NCI-H2227 (cell line): Measurements from ENCODE around the gene CDKN3.

Experiments
- DNase-seq: peaks from one replicate; lab custom pipeline; 2025; ENCODE audit not compliant: unreplicated experiment; lab: John Stamatoyannopoulos, UW

CDKN3 gene, protein sequence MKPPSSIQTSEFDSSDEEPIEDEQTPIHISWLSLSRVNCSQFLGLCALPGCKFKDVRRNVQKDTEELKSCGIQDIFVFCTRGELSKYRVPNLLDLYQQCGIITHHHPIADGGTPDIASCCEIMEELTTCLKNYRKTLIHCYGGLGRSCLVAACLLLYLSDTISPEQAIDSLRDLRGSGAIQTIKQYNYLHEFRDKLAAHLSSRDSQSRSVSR

DNA sequence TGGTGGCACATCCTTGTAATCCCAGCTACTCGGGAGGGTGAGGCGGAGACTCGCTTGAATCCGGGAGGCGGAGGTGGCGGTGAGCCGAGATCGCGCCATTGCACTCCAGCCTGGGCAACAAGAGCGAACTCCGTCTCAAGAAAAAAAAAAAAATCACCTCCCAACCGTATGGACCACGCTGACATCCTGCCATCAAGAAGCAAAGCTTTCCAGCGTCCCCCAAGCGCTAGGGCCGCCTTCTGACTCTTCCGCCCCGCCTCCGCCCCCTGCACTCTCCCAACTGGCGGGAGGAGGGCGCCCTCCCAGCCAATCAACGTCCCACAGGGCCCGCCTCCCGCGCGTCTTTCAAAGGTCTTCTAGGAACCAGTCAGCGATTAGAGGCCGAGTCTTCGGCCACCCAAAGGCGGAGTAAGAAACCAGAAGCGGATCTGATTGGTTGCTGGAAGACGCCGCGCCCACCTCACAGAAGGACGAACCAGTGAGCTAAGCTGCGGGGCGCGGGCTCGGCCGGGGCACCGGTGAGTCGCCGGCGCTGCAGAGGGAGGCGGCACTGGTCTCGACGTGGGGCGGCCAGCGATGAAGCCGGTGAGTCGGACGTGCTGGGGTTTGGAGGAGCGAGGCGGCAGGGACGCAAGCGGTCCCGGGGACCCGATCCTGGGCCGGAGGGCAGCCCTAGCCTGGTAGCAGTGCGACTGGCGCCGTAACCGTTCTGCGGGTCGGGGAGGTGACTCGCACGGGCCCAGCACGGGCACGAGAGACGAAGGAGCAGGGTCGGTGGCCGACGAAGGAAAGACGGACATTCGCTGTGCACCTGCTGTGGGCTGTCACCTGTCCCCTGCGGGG is at the start of gene CDKN3:
TSS of gene CDKN3 (plus strand) at position 515 of the 843 bp plus-strand sequence. CDS start at position 577, 62 bp downstream.
- peak; percentile 99 for DNase-seq

DNA sequence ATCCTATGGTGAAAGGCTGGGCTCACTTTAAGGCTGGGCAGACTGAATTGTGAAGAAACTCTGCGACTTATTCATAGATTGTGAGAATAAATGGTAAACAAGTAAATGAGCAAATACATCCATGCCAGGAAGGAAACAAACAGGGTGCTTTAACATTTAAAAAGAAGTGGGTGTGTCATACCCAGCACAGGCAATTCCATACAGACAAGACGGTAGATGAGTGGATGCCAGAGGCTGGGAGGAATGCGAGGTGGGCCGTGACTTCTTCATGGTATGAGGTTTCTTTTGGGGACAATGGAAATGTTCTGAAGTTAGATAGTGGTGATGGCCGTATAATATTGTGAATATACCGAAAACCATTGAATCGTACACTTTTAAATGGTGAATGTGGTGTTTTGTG is 49.8 kb upstream of the CDKN3 start:
- DNase-seq = no peak

DNA sequence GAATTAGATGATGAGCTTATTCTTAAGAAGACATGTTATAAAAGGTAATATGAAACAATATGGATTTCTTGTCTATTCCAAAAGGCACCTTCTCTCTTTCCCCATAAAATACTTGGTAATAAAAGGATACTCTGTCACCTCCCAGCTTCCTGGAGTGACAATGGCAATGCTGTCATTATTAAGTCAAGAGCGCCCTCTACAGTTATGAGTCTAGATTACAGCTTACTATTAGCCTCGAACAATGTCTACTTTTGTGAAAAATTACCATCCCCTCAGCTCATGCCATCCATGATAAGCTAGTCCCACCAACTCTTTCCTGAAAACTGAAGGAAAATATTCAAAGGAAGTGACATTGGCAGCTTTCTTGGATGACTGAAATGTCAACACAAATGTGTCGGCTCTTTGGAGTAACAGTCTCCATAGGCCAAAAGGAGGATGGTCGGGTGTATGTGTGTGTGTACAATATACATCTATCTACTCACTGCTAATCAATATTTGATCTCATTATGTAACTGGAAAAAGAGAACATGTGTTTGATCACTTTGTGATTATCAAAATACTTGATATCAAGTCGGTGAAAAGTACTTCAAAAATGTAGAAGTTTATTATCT is 48.7 kb upstream of the CDKN3 start:
- peak; percentile 84 for DNase-seq

DNA sequence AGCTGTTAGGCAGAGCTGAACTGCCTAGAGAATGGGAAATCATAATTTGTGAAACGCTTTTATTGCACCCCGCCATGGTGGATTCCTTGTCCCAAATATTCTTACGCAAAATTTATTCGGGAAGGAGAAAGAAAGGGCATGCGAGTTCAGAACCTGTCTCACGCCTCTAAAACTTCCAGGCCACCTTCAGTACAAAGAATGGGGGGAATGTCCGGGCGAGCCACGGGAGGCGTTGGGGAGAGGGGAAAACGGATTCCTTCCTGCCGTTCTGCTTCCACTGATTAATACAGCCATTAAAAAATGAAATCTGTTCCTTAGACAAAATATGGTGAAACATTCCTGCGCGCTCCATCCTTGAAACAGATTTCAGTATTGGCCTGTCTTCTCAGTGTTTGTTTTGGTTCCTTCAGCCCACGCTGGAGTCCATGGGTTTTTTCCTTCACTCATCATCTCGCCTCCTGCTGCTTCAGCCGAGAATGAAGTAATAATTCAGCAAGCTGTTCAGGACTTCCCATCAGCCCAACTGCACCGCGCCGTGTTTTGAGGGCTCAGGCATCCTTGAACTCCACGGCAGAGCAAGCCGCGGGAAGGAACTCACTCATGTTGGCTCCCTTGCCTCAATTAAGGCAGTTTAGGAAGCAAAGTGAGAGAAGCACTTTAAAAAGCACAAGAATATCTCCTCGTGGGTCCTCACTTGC is 47.7 kb upstream of the CDKN3 start:
- peak; percentile 35 for DNase-seq

DNA sequence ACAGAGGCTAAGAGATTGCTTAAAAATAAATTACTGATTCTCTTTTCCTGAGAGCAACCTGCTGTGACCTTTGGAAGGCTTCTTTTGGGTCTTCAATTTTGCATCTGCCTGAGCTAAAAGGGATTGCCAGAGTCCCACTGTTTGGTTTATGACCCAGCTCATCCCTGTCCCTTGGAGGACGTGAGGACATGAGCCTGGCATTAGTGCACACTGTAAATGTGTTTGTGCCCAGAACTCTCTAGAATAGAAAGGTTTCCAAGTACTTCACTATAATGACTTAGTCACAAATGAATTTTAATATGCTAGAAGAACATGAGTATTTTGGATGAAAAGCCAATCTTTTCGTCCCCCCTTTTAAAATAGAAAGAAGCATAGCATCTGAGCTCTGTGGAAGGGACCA is 47.1 kb upstream of the CDKN3 start:
- DNase-seq = no peak

DNA sequence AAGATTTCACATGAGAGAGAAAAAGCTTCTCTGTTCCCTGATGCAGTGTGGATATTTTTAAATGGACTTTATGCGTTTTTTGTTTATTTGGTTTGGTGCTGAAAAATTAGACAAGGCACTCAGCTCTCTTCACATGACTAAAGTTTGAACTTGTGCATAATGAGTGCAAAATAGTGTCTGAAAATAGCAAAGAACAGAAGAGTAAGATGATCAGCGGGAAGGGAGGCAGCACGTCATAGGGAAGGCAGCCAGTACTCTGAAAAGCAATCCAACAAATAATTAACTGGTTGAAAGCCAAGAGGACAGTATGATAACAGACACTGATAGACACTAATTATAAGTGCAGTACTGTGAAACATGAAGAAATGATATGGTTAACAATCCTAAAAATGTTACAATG is 46.6 kb upstream of the CDKN3 start:
- DNase-seq = no peak

DNA sequence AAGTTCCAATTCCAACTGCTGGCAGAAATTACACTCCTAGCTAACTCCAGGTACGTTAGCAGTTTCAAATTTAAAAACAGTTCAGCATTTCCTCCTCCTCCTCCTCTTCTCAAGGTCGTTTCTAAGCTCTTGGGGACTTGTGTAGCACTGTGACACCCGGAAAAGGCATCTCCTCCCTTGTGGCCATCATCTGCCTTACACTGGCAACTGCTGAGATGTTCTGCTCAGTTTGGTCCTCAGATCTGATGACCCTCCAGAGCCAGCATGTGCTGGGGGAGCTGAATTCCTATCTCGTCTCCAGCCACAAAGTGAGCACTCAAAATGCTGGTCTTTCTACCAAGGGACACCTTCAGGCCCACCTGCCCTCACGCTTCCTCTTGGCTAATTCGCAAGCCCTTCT is 43.5 kb upstream of the CDKN3 start:
- DNase-seq = no peak

DNA sequence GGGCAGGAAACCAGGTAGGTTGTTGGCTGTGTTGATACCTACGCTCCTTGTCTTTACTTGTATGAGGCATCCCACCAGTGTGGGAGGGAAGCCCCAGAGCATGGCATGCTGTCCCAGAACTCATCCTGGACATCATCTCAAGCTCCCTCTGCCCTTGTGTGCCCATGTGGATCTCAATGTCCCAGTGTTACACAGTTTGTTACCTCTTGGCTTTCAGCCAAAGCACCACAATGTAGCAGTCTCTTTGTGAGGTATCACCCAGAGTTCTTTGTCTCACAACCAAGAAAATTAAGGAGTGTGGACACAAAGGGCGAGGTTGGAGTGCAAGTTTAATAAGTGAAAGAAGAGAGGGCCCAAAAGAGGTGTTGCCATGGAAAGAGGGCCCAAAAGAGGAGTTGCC is 43.1 kb upstream of the CDKN3 start:
- no peak for DNase-seq

DNA sequence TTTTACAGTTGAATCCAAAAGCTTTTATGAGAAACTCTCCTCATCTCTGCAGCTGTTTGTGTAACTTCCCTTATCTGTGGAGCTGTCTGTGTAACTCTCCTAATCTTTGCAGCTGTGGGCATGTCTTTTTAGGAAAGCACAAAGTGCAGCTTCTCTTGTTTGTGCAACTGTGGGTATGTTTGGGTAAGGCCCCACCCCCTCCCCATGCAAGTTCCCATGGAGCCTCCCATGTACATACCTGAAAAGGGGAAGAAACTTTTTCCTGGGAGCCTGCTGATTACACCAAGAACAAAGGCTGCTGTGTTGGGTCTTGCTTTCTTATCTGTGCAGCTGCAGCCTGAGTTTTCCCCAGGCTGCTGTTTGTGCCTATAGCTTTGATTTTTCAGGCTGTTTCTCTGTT is 42.7 kb upstream of the CDKN3 start:
- DNase-seq = no peak

DNA sequence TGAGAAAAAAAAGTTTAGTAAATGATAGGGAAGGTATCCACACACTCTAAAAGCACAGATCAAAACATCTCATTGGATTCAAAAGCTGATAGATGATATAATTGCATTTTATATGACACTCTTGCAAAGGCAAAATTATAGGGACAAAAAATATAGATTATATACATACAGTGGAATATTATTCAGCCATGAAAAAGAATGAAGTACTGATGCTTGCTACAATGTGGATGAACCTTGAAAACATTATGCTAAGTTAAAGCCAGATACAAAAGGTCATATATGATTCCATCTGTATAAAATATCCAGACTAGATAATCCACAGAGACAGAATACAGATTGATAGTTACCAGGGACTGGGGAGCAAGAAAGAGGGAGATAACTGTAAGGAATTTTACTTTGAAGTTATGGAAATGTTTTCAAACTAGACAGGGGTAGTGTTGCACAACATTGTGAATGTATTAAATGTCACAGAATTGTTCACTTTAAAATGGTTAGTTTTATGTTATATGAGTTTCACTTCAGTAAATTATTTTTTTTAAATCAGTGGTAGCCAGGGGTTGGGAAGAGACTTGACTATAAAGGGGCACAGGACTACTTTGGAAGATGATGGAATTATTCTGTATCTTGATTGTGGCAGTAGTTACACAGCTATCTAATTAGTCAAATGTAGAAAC is 41.7 kb upstream of the CDKN3 start:
- no peak for DNase-seq

DNA sequence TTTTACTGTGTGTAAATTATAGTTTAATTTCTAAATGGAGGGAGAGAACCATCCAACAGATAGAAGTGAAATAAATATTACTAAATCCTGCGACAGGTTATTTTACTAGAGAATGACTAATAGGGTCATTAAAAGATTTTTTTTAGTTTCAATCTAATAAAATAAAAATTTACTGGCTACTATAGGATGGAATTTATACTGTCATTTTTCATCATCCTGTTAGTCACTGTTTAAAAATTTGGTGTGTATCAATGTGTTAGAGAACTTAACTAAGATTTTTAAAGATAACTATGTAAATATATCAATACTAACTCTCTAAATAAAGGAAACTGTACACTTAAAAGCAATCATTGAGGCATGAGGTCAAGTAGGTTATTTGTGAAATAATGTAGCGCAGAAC is 41.1 kb upstream of the CDKN3 start:
- DNase-seq = no peak

DNA sequence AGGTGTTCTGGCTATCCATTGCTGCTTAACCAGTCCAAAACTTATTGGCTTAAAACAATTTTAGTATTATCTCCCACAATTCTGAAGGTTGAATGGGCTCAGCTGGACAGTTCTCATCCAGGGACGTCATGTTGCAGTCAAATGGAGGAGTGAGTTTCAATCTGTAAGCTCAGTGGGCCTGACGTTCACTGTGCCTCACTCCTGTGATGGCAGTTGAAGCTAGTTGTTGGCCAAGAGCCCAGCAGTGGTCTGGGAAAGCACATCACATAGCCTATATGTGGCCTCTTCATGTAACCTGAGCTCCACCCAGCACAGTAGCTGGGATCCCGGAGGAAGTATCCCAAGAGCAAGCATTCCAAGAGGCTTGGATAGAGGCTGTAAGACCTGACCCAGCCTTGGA is 40.6 kb upstream of the CDKN3 start:
- DNase-seq = no peak

DNA sequence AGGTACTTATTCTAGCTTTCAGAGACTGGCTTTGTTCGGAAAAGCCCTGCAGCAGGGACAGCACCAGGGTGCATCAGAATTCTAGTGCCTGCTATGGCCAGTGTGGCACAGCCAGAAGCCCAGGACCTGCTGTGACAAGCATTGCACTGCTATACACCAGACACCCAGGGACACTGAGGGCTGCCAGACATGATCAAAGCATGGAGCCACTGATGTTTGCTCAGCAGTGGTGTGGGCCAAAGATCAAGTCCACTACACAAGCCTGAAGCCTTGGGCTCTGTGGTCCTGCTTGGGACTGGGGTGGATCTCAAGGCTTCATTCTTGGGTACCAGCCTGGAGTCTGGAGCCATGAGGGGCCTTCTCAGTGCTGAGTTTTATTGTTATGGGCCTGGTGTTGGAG is 36.1 kb upstream of the CDKN3 start:
- DNase-seq = no peak

DNA sequence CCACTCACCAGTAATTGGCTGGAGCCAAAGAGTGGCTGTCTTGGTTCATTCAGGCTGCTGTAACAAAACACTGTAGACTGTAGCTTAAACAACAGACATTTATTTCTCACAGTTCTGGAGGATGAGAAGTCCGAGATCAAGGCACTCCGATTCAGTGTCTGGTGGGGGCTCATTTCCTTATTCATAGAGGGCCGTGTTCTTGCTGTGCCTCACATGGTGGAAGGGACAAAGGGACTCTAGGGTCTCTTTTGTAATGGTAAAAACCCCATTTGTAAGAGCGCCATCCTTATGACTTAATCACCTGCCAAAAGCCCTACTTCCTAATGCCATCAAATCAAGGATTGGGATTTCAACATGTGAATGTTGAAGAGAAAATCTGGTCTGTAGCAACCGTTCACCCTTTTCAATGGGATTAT is 34.7 kb upstream of the CDKN3 start:
- DNase-seq = no peak

DNA sequence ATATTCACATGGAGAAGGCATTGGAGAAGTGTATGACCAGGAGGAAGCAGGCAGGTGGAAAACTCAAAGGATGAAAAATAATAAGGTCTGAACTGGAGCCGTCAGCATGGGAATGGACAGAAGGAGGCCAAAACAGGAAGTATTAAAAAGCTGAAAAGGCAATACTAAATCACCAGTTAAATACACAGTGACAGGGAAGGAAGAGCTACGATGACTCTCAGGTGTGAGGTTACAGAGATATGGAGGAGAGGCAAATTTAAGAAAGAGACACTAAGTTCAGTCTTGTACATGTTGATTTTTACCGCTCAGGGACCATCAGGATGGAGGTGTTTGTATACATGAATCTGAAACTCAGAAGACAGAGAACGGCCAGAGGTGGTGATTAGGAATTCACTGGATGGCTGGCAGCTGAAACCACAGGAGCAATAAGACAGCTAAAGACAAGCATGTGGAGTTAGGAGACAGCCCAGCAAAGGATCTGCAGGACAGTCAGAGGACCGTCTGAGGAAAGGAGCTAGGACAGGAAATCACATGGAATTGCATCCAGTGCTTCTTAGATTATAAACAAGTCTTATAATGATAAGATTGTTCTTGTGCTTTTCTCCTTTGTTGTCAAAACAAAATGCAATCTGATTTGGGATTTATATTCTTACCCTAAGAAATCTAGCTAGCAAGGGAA is 33.9 kb upstream of the CDKN3 start:
- DNase-seq = no peak

DNA sequence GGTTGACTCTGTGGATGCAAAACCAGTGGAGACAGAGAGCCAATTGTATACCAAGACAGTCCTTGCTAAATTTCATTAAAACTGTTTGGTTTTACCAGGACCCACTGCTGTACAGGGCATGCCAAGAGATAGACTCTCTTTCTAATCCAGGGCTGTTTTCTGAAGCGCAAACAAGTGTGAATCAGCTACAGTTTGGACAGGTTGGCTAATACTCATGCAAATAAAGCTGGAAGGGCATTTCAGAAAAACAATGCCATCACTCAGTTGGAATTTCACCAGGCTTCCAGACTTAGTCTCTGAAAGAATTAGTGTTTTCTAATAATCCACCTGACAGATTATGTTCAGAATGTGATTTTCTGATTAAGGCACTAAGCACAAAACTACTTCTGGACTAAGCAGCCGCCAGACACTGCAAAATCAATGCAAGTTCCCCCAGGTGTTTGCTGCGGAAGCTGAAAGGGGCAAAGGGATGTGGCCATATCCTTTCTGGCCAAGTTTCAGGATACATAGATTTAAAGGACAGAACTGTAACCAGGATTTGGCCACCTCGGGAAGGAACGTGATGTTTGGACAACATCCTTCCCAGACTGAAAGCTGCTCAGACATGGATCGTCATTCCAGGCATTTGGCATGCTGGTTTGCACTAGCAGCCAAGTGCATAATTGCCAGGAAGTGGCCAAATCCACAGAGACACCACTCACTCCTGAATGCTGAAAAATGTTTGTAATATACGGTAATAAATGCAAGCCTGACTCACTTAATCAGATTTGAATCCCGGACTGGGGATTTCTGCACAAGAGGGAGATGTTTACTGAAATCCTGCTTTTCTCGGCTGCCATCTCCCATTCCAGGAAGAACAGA is 32.0 kb upstream of the CDKN3 start:
- no peak for DNase-seq

DNA sequence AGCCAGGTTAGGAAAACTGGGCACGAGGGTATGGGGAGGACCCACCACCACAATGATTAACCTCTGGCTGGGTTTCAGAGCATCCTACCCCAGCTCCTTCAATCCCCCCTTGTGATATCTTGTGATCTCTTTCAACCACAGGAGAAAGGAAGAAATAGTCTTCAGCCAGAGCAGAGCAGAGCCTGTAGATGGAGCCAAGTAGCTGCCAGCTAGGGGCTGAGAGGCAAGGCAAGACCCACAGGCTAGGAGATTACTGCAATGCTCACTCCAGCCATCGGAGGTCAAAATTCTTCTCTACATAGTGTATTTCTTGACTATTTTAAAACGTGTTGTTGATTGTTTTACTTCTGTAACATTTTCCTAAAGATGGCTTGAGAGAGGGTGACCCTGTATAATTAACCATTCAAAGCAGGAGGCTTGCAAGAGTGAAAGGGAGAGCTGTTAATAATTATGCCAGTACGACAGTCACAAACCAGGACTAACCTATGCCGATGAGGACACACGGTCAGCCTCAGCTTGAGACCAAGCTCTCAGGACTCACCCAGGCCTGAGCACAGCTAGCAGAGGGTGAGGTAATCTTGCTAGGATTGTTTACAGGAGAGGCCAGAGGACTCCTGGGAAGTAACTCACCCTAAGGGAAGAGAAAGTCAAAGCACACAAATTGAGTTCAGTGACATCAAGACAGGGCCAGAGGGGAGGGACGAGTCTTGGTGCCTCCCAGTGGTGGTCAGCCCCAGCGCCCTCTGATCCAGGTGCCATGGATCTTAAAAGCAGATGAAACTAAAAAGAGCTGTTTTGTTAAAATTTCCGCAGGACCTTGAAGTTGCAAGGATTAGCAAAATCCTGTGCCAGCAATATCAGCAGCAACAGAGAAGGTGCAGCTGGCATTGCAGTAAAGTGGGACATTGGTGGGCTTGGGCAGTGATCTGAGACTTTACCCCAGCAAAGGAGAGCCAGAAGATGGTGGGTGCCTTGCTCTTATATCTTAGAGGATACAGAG is 29.8 kb upstream of the CDKN3 start:
- DNase-seq = peak; percentile 60

DNA sequence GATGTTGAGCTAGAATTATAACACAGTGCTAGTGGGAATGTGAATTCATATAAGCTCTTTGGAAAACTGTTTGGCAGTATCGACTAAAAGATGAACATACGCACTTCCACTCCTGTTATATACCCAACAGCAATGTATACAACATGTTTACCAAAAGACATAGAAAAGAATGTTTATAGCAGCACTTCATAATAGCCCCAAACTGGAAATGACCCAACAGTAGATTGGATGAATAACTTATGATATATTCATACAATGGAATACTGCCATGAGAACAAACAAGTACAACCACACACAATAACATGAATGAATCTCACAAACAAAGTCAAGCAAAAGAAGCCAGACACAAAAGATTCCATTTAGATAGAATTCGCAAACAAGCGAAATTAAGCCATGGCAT is 28.5 kb upstream of the CDKN3 start:
- no peak for DNase-seq
